SK-N-SH (cell line): ENCODE results near the gene KIF5C. TPM values are rescaled to one million over a fixed set of nuclear protein-coding genes. Genes with fewer than 3 reads are reported as not detected.

ENCODE experiments used
- CTCF ChIA-PET: fragments of 300-600, 350-600 bp; formaldehyde crosslinking; extraction: SDS; loops from one replicate; lab custom pipeline; 2021; lab: Yijun Ruan, JAX
- POLR2A ChIA-PET: fragments of 350-600 bp; sonication (Branson Sonifier 250); formaldehyde crosslinking; extraction: SDS; loops from one replicate; lab custom pipeline; 2020; ENCODE audit warnings: antibody characterized with exemption, inconsistent platforms; lab: Yijun Ruan, JAX
- DNase-seq: peaks from one replicate; pipeline ENCODE4 v3.0.0; 2012
- H2AFZ ChIP-seq: fragments of 200-600 bp; sonication (generic); 2 replicates; pipeline ENCODE4 v1.8.1; 2016; ENCODE audit warnings: antibody characterized with exemption, mild to moderate bottlenecking, low read depth
- H3F3A ChIP-seq: fragments of 200-600 bp; sonication (generic); replicated peaks from 2 replicates; pipeline ENCODE3; 2016; ENCODE audit warnings: antibody characterized with exemption, mild to moderate bottlenecking; ENCODE audit not compliant: insufficient read depth
- H3K27ac ChIP-seq, 2 experiments: fragments of 200-500 bp in 1 of 2; fragments of 200-600 bp in 1 of 2; sonication (Bioruptor generic) in 1 of 2; sonication (generic), shearing (Covaris generic) in 1 of 2; 2 replicates each; pipeline versions ENCODE4 v1.5.1 to v1.6.1; 2014 to 2016; ENCODE audit warnings: low read depth in 2 of 2, inconsistent platforms in 1 of 2, low read length in 1 of 2, mild to moderate bottlenecking in 1 of 2, mixed read lengths in 1 of 2
- H3K27me3 ChIP-seq: fragments of 200-600 bp; sonication (generic), shearing (Covaris generic); 2 replicates; pipeline ENCODE4 v1.6.1; 2016; ENCODE audit warnings: mixed run types; ENCODE audit not compliant: insufficient read depth
- H3K36me3 ChIP-seq, 2 experiments: fragments of 200-500 bp in 1 of 2; fragments of 200-600 bp in 1 of 2; sonication (Bioruptor generic) in 1 of 2; sonication (generic) in 1 of 2; replicated peaks in 1 of 2; 2 replicates each; pipeline versions ENCODE3 to v1.5.1; 2014 to 2016; ENCODE audit warnings: low read length in 1 of 2, mild to moderate bottlenecking in 1 of 2; ENCODE audit not compliant: insufficient read depth in 2 of 2, control insufficient read depth in 1 of 2
- H3K4me1 ChIP-seq, 2 experiments: fragments of 200-500 bp in 1 of 2; fragments of 200-600 bp in 1 of 2; sonication (Bioruptor generic) in 1 of 2; sonication (generic), shearing (Covaris generic) in 1 of 2; 2 replicates each; pipeline versions ENCODE4 v1.5.1 to v1.6.1; 2014 to 2016; ENCODE audit warnings: low read depth in 1 of 2, low read length in 1 of 2, mixed run types in 1 of 2; ENCODE audit not compliant: insufficient read depth in 2 of 2, control insufficient read depth in 1 of 2
- H3K4me2 ChIP-seq: fragments of 200-600 bp; sonication (generic), shearing (Covaris generic); 2 replicates; pipeline ENCODE4 v1.6.1; 2017; ENCODE audit warnings: mixed run types
- H3K4me3 ChIP-seq, 2 experiments: fragments of 200-500 bp in 1 of 2; fragments of 200-600 bp in 1 of 2; sonication (Bioruptor generic) in 1 of 2; sonication (generic), shearing (Covaris generic) in 1 of 2; 2 replicates each; pipeline versions ENCODE4 v1.5.1 to v1.8.1; 2014 to 2016; ENCODE audit warnings: low read depth in 2 of 2, inconsistent platforms in 1 of 2, low read length in 1 of 2, mild to moderate bottlenecking in 1 of 2, mixed read lengths in 1 of 2, moderate library complexity in 1 of 2
- H3K79me2 ChIP-seq: fragments of 200-600 bp; sonication (generic); 2 replicates; pipeline ENCODE4 v1.8.1; 2017; ENCODE audit warnings: mild to moderate bottlenecking; ENCODE audit not compliant: insufficient read depth
- H3K9ac ChIP-seq: fragments of 200-600 bp; sonication (generic); 2 replicates; pipeline ENCODE4 v1.6.1; 2017; ENCODE audit warnings: mixed run types
- H3K9me2 ChIP-seq: fragments of 200-600 bp; sonication (generic); 2 replicates; pipeline ENCODE4 v1.6.1; 2017; ENCODE audit warnings: mixed run types
- H3K9me3 ChIP-seq: fragments of 200-600 bp; sonication (generic); 2 replicates; pipeline ENCODE4 v1.6.1; 2017; ENCODE audit warnings: mixed run types, mild to moderate bottlenecking, moderate library complexity
- H4K20me1 ChIP-seq: fragments of 200-600 bp; sonication (generic); 2 replicates; pipeline ENCODE4 v1.6.1; 2017; ENCODE audit warnings: mild to moderate bottlenecking, mixed run types; ENCODE audit not compliant: insufficient read depth
- CTCF ChIP-seq: fragments of 200-600 bp; sonication (generic); IDR thresholded peaks from 2 replicates; pipeline ENCODE4 v1.6.1; 2017; ENCODE audit warnings: antibody characterized with exemption, mild to moderate bottlenecking, moderate library complexity
- ELF1 ChIP-seq: IDR thresholded peaks from 2 replicates; pipeline ENCODE4 v1.4.0; 2012
- EP300 ChIP-seq, 2 experiments: IDR thresholded peaks; 2 replicates each; pipeline versions ENCODE4 v1.4.0 to v1.6.1; 2012; ENCODE audit warnings: borderline replicate concordance in 1 of 2, low read depth in 1 of 2, low read length in 1 of 2
- FOSL2 ChIP-seq: IDR thresholded peaks from 2 replicates; pipeline ENCODE4 v1.4.0; 2012; ENCODE audit warnings: low read depth, mild to moderate bottlenecking, moderate library complexity, borderline replicate concordance
- FOXJ3 ChIP-seq: sonication (generic); formaldehyde crosslinking; IDR thresholded peaks from 2 replicates; pipeline ENCODE4 v1.5.1; 2020; ENCODE audit warnings: mild to moderate bottlenecking, missing genetic modification reagents
- GATA2 ChIP-seq: sonication (generic); formaldehyde crosslinking; IDR thresholded peaks from 2 replicates; pipeline ENCODE4 v1.5.0; 2020; ENCODE audit warnings: mild to moderate bottlenecking, missing genetic modification reagents
- JUND ChIP-seq: IDR thresholded peaks from 2 replicates; pipeline ENCODE4 v1.4.0; 2012
- MAX ChIP-seq: IDR thresholded peaks from 2 replicates; pipeline ENCODE4 v1.4.0; 2012; ENCODE audit warnings: low read depth
- NFIC ChIP-seq: IDR thresholded peaks from 2 replicates; pipeline ENCODE4 v1.4.0; 2012; ENCODE audit warnings: borderline replicate concordance
- PBX3 ChIP-seq: IDR thresholded peaks from 2 replicates; pipeline ENCODE4; 2012
- RCOR1 ChIP-seq: fragments of 150-350 bp; IDR thresholded peaks from 2 replicates; pipeline ENCODE4 v1.6.1; 2017; ENCODE audit warnings: antibody characterized with exemption, low read length
- REST ChIP-seq: IDR thresholded peaks from 2 replicates; pipeline ENCODE4 v1.6.1; 2012; ENCODE audit warnings: mild to moderate bottlenecking, low read depth, low read length, moderate library complexity
- SIN3A ChIP-seq: IDR thresholded peaks from 2 replicates; pipeline ENCODE4 v1.6.1; 2012; ENCODE audit warnings: low read depth, mild to moderate bottlenecking, low read length, moderate library complexity, borderline replicate concordance
- TAF1 ChIP-seq: IDR thresholded peaks from 2 replicates; pipeline ENCODE4 v1.6.1; 2012; ENCODE audit warnings: low read depth, mild to moderate bottlenecking, low read length, moderate library complexity, borderline replicate concordance
- YY1 ChIP-seq: IDR thresholded peaks from 2 replicates; pipeline ENCODE4 v1.4.0; 2012; ENCODE audit warnings: low read depth, mild to moderate bottlenecking
- WGBS: methylation state at CpG from one replicate; pipeline ENCODE4 v1.1.6; 2017; ENCODE audit warnings: low lambda C conversion rate; 5-methylcytosine and 5-hydroxymethylcytosine counted together
- polyA plus RNA-seq, 3 experiments: library from polyadenylated mRNA; depleted of rRNA; stranded (reverse); fragments of >200 nt; gene quantifications; 2 replicates each; pipeline ENCODE4 v1.2.3, GENCODE V29; 2012

Gene KIF5C
- polyA plus RNA-seq, 1 of the 3 experiments (the other 2 are of a cell fraction), result 3.9 TPM

GRCh38 chr2:149063177-149063576 lies 188.2 kb downstream of the KIF5C start:
- Histone ChIP-seq H2AFZ (no peak overlapping the region), H3K36me3 (no peaks in the 10 kb centered on the region), H3K27me3 (no peaks in the 10 kb centered on the region), H4K20me1 (no peaks in the 10 kb centered on the region), H3K27ac (no peak overlapping the region), H3K9ac (no peak overlapping the region), H3K4me1 (peaks cover 9 to 19% of the 10 kb centered on the region in 2 experiments; a peak in 3 of 4 replicates), H3K9me2 (no peaks in the 10 kb centered on the region), H3K4me3 (no peak overlapping the region)
- WGBS, result 87% methylated on average over 4 of the region's 4 CpGs
- CTCF ChIA-PET, result interaction anchor here (1.1 to 1.4 kb wide), 2 partner anchors 23 to 25 kb away, joined by 3 to 5 read pairs; partner anchors contain the start of gene LYPD6B
- DNase-seq, result no peak
- TF ChIP-seq JUND (no peak), REST (no peak), EP300 (IDR thresholded peaks at IDR 0.05; ENCODE audit: borderline replicate concordance in 1 of 2, low read depth in 1 of 2, low read length in 1 of 2) (no peak), NFIC (no peak), GATA2 (CRISPR knock-in tag) (no peak), FOXJ3 (CRISPR knock-in tag) (no peak), RCOR1 (no peak), CTCF (no peak), YY1 (no peak), MAX (no peak), FOSL2 (no peak), SIN3A (no peak), PBX3 (no peak), TAF1 (no peak), ELF1 (no peak)
- TF ChIP-seq, all 33 proteins: peak for 0
- Histone ChIP-seq H3K9me3 (no peaks in the 10 kb centered on the region), H3K4me2 (no peak overlapping the region), H3K79me2 (no peaks in the 10 kb centered on the region), H3F3A (peaks cover 26% of the 10 kb centered on the region)
- POLR2A ChIA-PET, result no interaction called here
